NCI-H1417 (cell line): ENCODE results near the gene ABHD16A.

Experiments used
- DNase-seq, 3 experiments: peaks; one replicate each; lab custom pipeline; 2025; lab: John Stamatoyannopoulos, UW

ABHD16A gene

GRCh38 chr6:31702819-31703716, at the start of gene ABHD16A:
TSS of gene ABHD16A (minus strand) at chr6:31703324. CDS start at chr6:31703281, 43 bp downstream.
- DNase-seq = peak; percentile 96 to 98 (median 98)

GRCh38 chr6:31752739-31753319, 49.7 kb upstream of the ABHD16A start:
- DNase-seq = no peak

- DNase-seq = no peak
Observed at GRCh38 chr6:31750411-31751022, 47.4 kb upstream of the ABHD16A start.

GRCh38 chr6:31749301-31750036, 46.3 kb upstream of the ABHD16A start:
- no peak for DNase-seq

GRCh38 chr6:31744422-31744821, 41.3 kb upstream of the ABHD16A start:
- DNase-seq = no peak

- no peak for DNase-seq
Observed at GRCh38 chr6:31742894-31743293, 39.8 kb upstream of the ABHD16A start.

GRCh38 chr6:31741815-31742214, 38.7 kb upstream of the ABHD16A start:
- no peak for DNase-seq

GRCh38 chr6:31740397-31741223, 37.5 kb upstream of the ABHD16A start:
- DNase-seq = peak in 1 of 3 experiments; percentile 52

GRCh38 chr6:31739639-31740396, 36.7 kb upstream of the ABHD16A start, which contains the start of gene MSH5:
TSS of gene MSH5 (plus strand) at chr6:31740005. CDS start at chr6:31740467, 462 bp downstream.
- DNase-seq = peak; percentile 99 to 100 (median 99)

GRCh38 chr6:31737991-31738979, 35.2 kb upstream of the ABHD16A start:
- peak; percentile 10 to 92 (median 84) for DNase-seq

GRCh38 chr6:31737315-31737990, 34.3 kb upstream of the ABHD16A start:
- DNase-seq = peak in 2 of 3 experiments; percentile 47 to 82

GRCh38 chr6:31736768-31737314, 33.7 kb upstream of the ABHD16A start:
- no peak for DNase-seq

GRCh38 chr6:31736021-31736767, 33.1 kb upstream of the ABHD16A start, which contains the start of gene CLIC1:
TSS of gene CLIC1 (minus strand) at chr6:31736530. CDS start at chr6:31736300, 230 bp downstream.
- peak; percentile 72 to 89 (median 77) for DNase-seq

GRCh38 chr6:31734821-31735406, 31.8 kb upstream of the ABHD16A start:
- DNase-seq = peak; percentile 8 to 47 (median 35)

GRCh38 chr6:31734247-31734820, 31.2 kb upstream of the ABHD16A start:
- DNase-seq = no peak

- DNase-seq = peak in 1 of 3 experiments; percentile 12
Observed at GRCh38 chr6:31733734-31734133, 30.6 kb upstream of the ABHD16A start.
